GM21717 (cell line): Measurements from ENCODE around the gene ZNF627.
"Not testable (repeated sequence)": the region's sequence is repeated elsewhere in the genome, so short reads cannot be mapped to it uniquely, and the experiment has no call there.

Experiments used
- ATAC-seq: cut with Tn5 transposase; IDR thresholded peaks from one replicate; pipeline ENCODE4 v1.9.1; 2021; ENCODE audit warnings: mild to moderate bottlenecking, moderate library complexity; ENCODE audit not compliant: unreplicated experiment

Gene ZNF627

GRCh38 chr19:11573763-11574162 is 23.5 kb upstream of the ZNF627 start:
- ATAC-seq: not testable (repeated sequence)

- no peak for ATAC-seq
These were observed 22.6 kb upstream of the ZNF627 start for GRCh38 chr19:11574689-11575088.

GRCh38 chr19:11576227-11576626 is 21.1 kb upstream of the ZNF627 start:
- no peak for ATAC-seq

GRCh38 chr19:11577451-11578257 is 19.6 kb upstream of the ZNF627 start, which contains the start of gene ACP5:
Gene ACP5 (minus strand): TSS chr19:11577645. CDS start chr19:11577317, 328 bp downstream.
- no peak for ATAC-seq

- ATAC-seq: no peak
These were observed 18.8 kb upstream of the ZNF627 start for GRCh38 chr19:11578258-11579142.

- no peak for ATAC-seq
These were observed 17.2 kb upstream of the ZNF627 start for GRCh38 chr19:11580116-11580515.

GRCh38 chr19:11581740-11582139 is 15.5 kb upstream of the ZNF627 start:
- ATAC-seq: peak; percentile 55

GRCh38 chr19:11586331-11586730 is 11.0 kb upstream of the ZNF627 start:
- no peak for ATAC-seq

- no peak for ATAC-seq
These were observed 9.8 kb upstream of the ZNF627 start for GRCh38 chr19:11587302-11587974.

GRCh38 chr19:11587975-11588631 is 9.2 kb upstream of the ZNF627 start:
- ATAC-seq: no peak

GRCh38 chr19:11594084-11594483 is 3.2 kb upstream of the ZNF627 start:
- ATAC-seq: no peak

- no peak for ATAC-seq
These were observed 1.1 kb upstream of the ZNF627 start for GRCh38 chr19:11596156-11596555.

- ATAC-seq: no peak
These were observed 810 bp downstream of the ZNF627 start for GRCh38 chr19:11598103-11598483.

- no peak for ATAC-seq
These were observed 1.5 kb downstream of the ZNF627 start for GRCh38 chr19:11598746-11599145.

- not testable (repeated sequence) for ATAC-seq
These were observed 2.4 kb downstream of the ZNF627 start for GRCh38 chr19:11599704-11600103.

GRCh38 chr19:11606484-11606883 is 9.2 kb downstream of the ZNF627 start:
- no peak for ATAC-seq

- no peak for ATAC-seq
These were observed 14.4 kb downstream of the ZNF627 start for GRCh38 chr19:11611730-11612129.

- no peak for ATAC-seq
These were observed 15.7 kb downstream of the ZNF627 start for GRCh38 chr19:11612816-11613511.

GRCh38 chr19:11617180-11618062 is 20.1 kb downstream of the ZNF627 start:
- ATAC-seq: no peak
